ENCODE data around the gene DLK2. TPM values are rescaled to one million over a fixed set of nuclear protein-coding genes. Genes with fewer than 3 reads are reported as not detected.
"Not testable (repeated sequence)": the region's sequence is repeated elsewhere in the genome, so short reads cannot be mapped to it uniquely, and the experiment has no call there.

Gene DLK2
- total RNA-seq, 4 donors from 2014 or later = 0.20 TPM; not detected in 3

DNA sequence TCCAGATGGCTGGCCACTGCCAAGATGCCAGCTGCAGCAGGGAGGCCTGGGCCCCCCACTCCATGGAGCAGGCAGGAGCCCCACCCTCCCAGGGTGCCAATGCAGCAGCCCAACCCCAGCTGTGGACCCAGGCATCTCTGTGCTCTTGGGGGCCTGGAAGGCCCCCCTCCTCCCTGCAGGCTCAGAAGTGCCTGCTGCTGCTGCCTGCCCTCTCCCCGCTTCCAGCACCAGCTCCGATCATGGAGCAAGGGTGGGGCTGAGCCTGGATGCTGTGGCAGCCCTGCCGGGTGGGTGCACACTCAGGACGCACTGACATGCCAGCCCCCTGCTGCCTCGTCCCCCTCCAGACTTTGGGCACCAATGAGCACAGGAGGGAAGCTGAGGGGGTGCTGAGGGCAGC, 42.8 kb downstream of the DLK2 start:
- in situ Hi-C loops (cut with MboI; ENCODE audit: low sequenced_read_pairs in 4 of 4) = no loop called here
- no peak overlapping the region for H3K27ac ChIP-seq
- DNase-seq = no peak
- H3K4me3 ChIP-seq = no peak overlapping the region
- H3K4me1 ChIP-seq = no peaks in the 10 kb centered on the region
- H3K36me3 ChIP-seq = no peaks in the 10 kb centered on the region
- ATAC-seq = no peak
- TF ChIP-seq, protein P1, sequence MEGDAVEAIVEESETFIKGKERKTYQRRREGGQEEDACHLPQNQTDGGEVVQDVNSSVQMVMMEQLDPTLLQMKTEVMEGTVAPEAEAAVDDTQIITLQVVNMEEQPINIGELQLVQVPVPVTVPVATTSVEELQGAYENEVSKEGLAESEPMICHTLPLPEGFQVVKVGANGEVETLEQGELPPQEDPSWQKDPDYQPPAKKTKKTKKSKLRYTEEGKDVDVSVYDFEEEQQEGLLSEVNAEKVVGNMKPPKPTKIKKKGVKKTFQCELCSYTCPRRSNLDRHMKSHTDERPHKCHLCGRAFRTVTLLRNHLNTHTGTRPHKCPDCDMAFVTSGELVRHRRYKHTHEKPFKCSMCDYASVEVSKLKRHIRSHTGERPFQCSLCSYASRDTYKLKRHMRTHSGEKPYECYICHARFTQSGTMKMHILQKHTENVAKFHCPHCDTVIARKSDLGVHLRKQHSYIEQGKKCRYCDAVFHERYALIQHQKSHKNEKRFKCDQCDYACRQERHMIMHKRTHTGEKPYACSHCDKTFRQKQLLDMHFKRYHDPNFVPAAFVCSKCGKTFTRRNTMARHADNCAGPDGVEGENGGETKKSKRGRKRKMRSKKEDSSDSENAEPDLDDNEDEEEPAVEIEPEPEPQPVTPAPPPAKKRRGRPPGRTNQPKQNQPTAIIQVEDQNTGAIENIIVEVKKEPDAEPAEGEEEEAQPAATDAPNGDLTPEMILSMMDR (IDR thresholded peaks at IDR 0.05 in 4 of 5, conservative IDR thresholded peaks at IDR 0.05 in 1 of 5) = no peak
- TF ChIP-seq POLR2A (IDR thresholded peaks at IDR 0.05) = no peak
- no peaks in the 10 kb centered on the region for H3K9me3 ChIP-seq
- no peaks in the 10 kb centered on the region for H3K27me3 ChIP-seq
- intact Hi-C loops (cut with DNase I; ENCODE audit: low total_unique reads) = no loop called here

- intact Hi-C loops (cut with DNase I; ENCODE audit: low total_unique reads); ATAC-seq; in situ Hi-C loops (cut with MboI; ENCODE audit: low sequenced_read_pairs in 4 of 4); DNase-seq; H3K9me3 ChIP-seq; H3K27ac ChIP-seq; H3K4me3 ChIP-seq; H3K27me3 ChIP-seq; H3K36me3 ChIP-seq; H3K4me1 ChIP-seq: not testable (repeated sequence)
Measured at GRCh38 chr6:43410776-43411175, 44.6 kb downstream of the DLK2 start.

- DNase-seq (no peak), ATAC-seq (no peak)
- Histone ChIP-seq H3K36me3 (no peaks in the 10 kb centered on the region), H3K4me1 (no peaks in the 10 kb centered on the region), H3K27ac (no peak overlapping the region), H3K4me3 (no peak overlapping the region), H3K9me3 (no peaks in the 10 kb centered on the region), H3K27me3 (peaks cover 0 to 5% (median 4%) of the 10 kb centered on the region in 3 donors)
- in situ Hi-C loops (cut with MboI; ENCODE audit: low sequenced_read_pairs in 4 of 4) = no loop called here
- intact Hi-C loops (cut with DNase I; ENCODE audit: low total_unique reads) = no loop called here
- TF ChIP-seq, protein P1 (IDR thresholded peaks at IDR 0.05 in 4 of 5, conservative IDR thresholded peaks at IDR 0.05 in 1 of 5) = no peak
- TF ChIP-seq POLR2A (IDR thresholded peaks at IDR 0.05) = no peak
Measured at GRCh38 chr6:43408259-43408658, 47.1 kb downstream of the DLK2 start.

DNA sequence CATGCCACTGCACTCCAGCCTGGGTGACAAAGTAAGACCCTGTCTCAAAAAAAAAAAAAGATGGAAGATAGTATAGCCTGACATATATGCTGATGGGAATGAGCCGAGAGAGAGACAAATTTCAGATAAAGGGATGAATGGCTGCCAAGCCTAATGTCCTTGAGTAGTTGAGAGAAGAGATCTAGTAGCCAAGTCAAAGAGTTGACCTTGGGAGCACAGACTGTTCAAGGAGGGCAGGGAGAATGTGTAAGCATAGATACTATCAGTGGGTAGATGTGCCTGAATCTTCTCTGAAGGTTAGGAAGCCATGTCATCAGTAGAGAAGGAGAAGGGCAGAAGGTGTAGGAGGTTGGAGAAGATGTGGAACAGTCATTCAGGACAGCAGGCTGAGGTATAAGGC, 48.1 kb downstream of the DLK2 start:
- ATAC-seq = no peak
- H3K27me3 ChIP-seq = peaks cover 0 to 5% (median 4%) of the 10 kb centered on the region in 3 donors
- H3K27ac ChIP-seq = no peak overlapping the region
- no peak overlapping the region for H3K4me3 ChIP-seq
- H3K9me3 ChIP-seq = no peaks in the 10 kb centered on the region
- TF ChIP-seq, protein P1 (IDR thresholded peaks at IDR 0.05 in 4 of 5, conservative IDR thresholded peaks at IDR 0.05 in 1 of 5) = no peak
- no peak for TF ChIP-seq POLR2A (IDR thresholded peaks at IDR 0.05)
- intact Hi-C loops (cut with DNase I; ENCODE audit: low total_unique reads) (no loop called here), in situ Hi-C loops (cut with MboI; ENCODE audit: low sequenced_read_pairs in 4 of 4) (no loop called here)
- no peak for DNase-seq
- no peaks in the 10 kb centered on the region for H3K36me3 ChIP-seq
- no peaks in the 10 kb centered on the region for H3K4me1 ChIP-seq

GRCh38 chr6:43405354-43405753, 50.0 kb downstream of the DLK2 start:
- intact Hi-C loops (cut with DNase I; ENCODE audit: low total_unique reads) = no loop called here
- Histone ChIP-seq H3K9me3 (no peaks in the 10 kb centered on the region), H3K4me3 (no peak overlapping the region), H3K27ac (no peak overlapping the region), H3K27me3 (peaks cover 0 to 5% (median 4%) of the 10 kb centered on the region in 3 donors), H3K36me3 (no peaks in the 10 kb centered on the region), H3K4me1 (no peaks in the 10 kb centered on the region)
- in situ Hi-C loops (cut with MboI; ENCODE audit: low sequenced_read_pairs in 4 of 4) = no loop called here
- DNase-seq (no peak), ATAC-seq (no peak)
- TF ChIP-seq POLR2A (IDR thresholded peaks at IDR 0.05) = no peak
- TF ChIP-seq, protein P1 (IDR thresholded peaks at IDR 0.05 in 4 of 5, conservative IDR thresholded peaks at IDR 0.05 in 1 of 5) = no peak
